HG03175 (cell line): ENCODE results near the gene WWC2.
"Not testable (repeated sequence)": the region's sequence is repeated elsewhere in the genome, so short reads cannot be mapped to it uniquely, and the experiment has no call there.

Experiments used
- ATAC-seq: cut with Tn5 transposase; IDR thresholded peaks from one replicate; pipeline ENCODE4 v1.9.1; 2021; ENCODE audit warnings: mild to moderate bottlenecking, moderate library complexity; ENCODE audit not compliant: unreplicated experiment

WWC2 gene

GRCh38 chr4:183099537-183100297 is 660 bp downstream of the WWC2 start:
- ATAC-seq, result no peak

GRCh38 chr4:183100298-183100599 is 1.2 kb downstream of the WWC2 start:
- ATAC-seq, result no peak

- no peak for ATAC-seq
These were observed 1.8 kb downstream of the WWC2 start for GRCh38 chr4:183100827-183101226.

GRCh38 chr4:183101956-183102480 is 3.0 kb downstream of the WWC2 start:
- ATAC-seq, result no peak

- ATAC-seq, result no peak
These were observed 6.0 kb downstream of the WWC2 start for GRCh38 chr4:183105092-183105491.

GRCh38 chr4:183106839-183107238 is 7.8 kb downstream of the WWC2 start:
- no peak for ATAC-seq

GRCh38 chr4:183107891-183108459 is 8.9 kb downstream of the WWC2 start:
- no peak for ATAC-seq

GRCh38 chr4:183110244-183110643 is 11.2 kb downstream of the WWC2 start:
- no peak for ATAC-seq

GRCh38 chr4:183111452-183111885 is 12.4 kb downstream of the WWC2 start:
- no peak for ATAC-seq

- ATAC-seq, result no peak
These were observed 19.1 kb downstream of the WWC2 start for GRCh38 chr4:183118141-183118540.

GRCh38 chr4:183118585-183118984 is 19.5 kb downstream of the WWC2 start:
- ATAC-seq, result no peak

GRCh38 chr4:183121660-183122059 is 22.6 kb downstream of the WWC2 start:
- ATAC-seq, result not testable (repeated sequence)

GRCh38 chr4:183124228-183124627 is 25.2 kb downstream of the WWC2 start:
- no peak for ATAC-seq

- no peak for ATAC-seq
These were observed 25.8 kb downstream of the WWC2 start for GRCh38 chr4:183124865-183125264.

- no peak for ATAC-seq
These were observed 30.1 kb downstream of the WWC2 start for GRCh38 chr4:183129125-183129524.

- ATAC-seq, result no peak
These were observed 30.6 kb downstream of the WWC2 start for GRCh38 chr4:183129675-183130074.

GRCh38 chr4:183130328-183131155 is 31.5 kb downstream of the WWC2 start:
- no peak for ATAC-seq

GRCh38 chr4:183132081-183132480 is 33.0 kb downstream of the WWC2 start:
- no peak for ATAC-seq

GRCh38 chr4:183132865-183133264 is 33.8 kb downstream of the WWC2 start:
- ATAC-seq, result no peak

- no peak for ATAC-seq
These were observed 37.8 kb downstream of the WWC2 start for GRCh38 chr4:183136855-183137254.

- ATAC-seq, result no peak
These were observed 40.1 kb downstream of the WWC2 start for GRCh38 chr4:183139058-183139750.
